Left ventricle myocardium inferior (tissue), 1 donor: ENCODE data around the gene ITPRID2. TPM values are rescaled to one million over a fixed set of nuclear protein-coding genes. Genes with fewer than 3 reads are reported as not detected.

Experiments
- DNase-seq: peaks from one replicate; pipeline ENCODE4 v3.0.0-alpha.2; 2020
- H3K27ac ChIP-seq: fragments of 200-600 bp; replicated peaks from 2 replicates; pipeline ENCODE4 v1.8.0; 2021
- H3K27me3 ChIP-seq: fragments of 200-600 bp; 2 replicates; pipeline ENCODE4 v1.8.0; 2021; ENCODE audit warnings: low read depth
- H3K36me3 ChIP-seq: fragments of 200-600 bp; 2 replicates; pipeline ENCODE4 v1.8.0; 2021
- H3K4me1 ChIP-seq: fragments of 200-600 bp; 2 replicates; pipeline ENCODE4 v1.8.0; 2021
- H3K4me3 ChIP-seq: fragments of 200-600 bp; 2 replicates; pipeline ENCODE4 v1.8.0; 2021; ENCODE audit warnings: mild to moderate bottlenecking, moderate library complexity
- H3K9me3 ChIP-seq: fragments of 200-600 bp; replicated peaks from 2 replicates; pipeline ENCODE4 v1.8.0; 2021
- CTCF ChIP-seq: fragments of 200-600 bp; IDR thresholded peaks from 2 replicates; pipeline ENCODE4 v1.8.0; 2021; ENCODE audit warnings: antibody characterized with exemption, mild to moderate bottlenecking, borderline replicate concordance
- intact Hi-C: fragments of 100-400 bp; cut with micrococcal nuclease; formaldehyde crosslinking; loops from one replicate; pipeline ENCODE4 v1.11.0; 2022
- total RNA-seq: library from RNA; stranded (reverse); fragmentation: NEBNext Ultra II Directional; extraction: Animal tissue kit (Norgen Biotek cat#: 25700); gene quantifications from one replicate; pipeline ENCODE4 v1.2.1, GENCODE V29; 2021
- donor health status: DM: no; HTN: yes; CAD: no; lungs with severe emphysema.

The ITPRID2 gene
- total RNA-seq, 1 donor from 2014 or later = 76.0 TPM

- no peak overlapping the region for H3K4me3 ChIP-seq
- peaks cover 74% of the 10 kb centered on the region for H3K4me1 ChIP-seq
- no peaks in the 10 kb centered on the region for H3K9me3 ChIP-seq
- intact Hi-C loops = loop anchor here (5.0 kb wide), 1 partner anchor 162 kb away; no protein-coding TSS in a partner anchor
- peaks cover 68% of the 10 kb centered on the region for H3K36me3 ChIP-seq
- no peak overlapping the region for H3K27ac ChIP-seq
- TF ChIP-seq CTCF = peak; percentile 68
- no peak for DNase-seq
- no peaks in the 10 kb centered on the region for H3K27me3 ChIP-seq
Measured at GRCh38 chr2:181904022-181904632, 12.6 kb downstream of the ITPRID2 start.

- Histone ChIP-seq H3K4me3 (no peak overlapping the region), H3K4me1 (peaks cover 67% of the 10 kb centered on the region), H3K36me3 (peaks cover 62% of the 10 kb centered on the region), H3K9me3 (no peaks in the 10 kb centered on the region), H3K27ac (no peak overlapping the region), H3K27me3 (no peaks in the 10 kb centered on the region)
- DNase-seq = no peak
- intact Hi-C loops = no loop called here
- TF ChIP-seq CTCF = no peak
Measured at GRCh38 chr2:181907057-181907456, 15.5 kb downstream of the ITPRID2 start.

- intact Hi-C loops = no loop called here
- Histone ChIP-seq H3K4me3 (no peak overlapping the region), H3K4me1 (peaks cover 66% of the 10 kb centered on the region), H3K27ac (no peak overlapping the region), H3K36me3 (peaks cover 62% of the 10 kb centered on the region), H3K9me3 (no peaks in the 10 kb centered on the region), H3K27me3 (no peaks in the 10 kb centered on the region)
- no peak for TF ChIP-seq CTCF
- no peak for DNase-seq
Measured at GRCh38 chr2:181907635-181908034, 16.1 kb downstream of the ITPRID2 start.

- H3K36me3 ChIP-seq = peaks cover 67% of the 10 kb centered on the region
- TF ChIP-seq CTCF = no peak
- H3K4me1 ChIP-seq = peaks cover 40% of the 10 kb centered on the region
- DNase-seq = no peak
- no peak overlapping the region for H3K27ac ChIP-seq
- H3K27me3 ChIP-seq = no peaks in the 10 kb centered on the region
- intact Hi-C loops = no loop called here
- H3K9me3 ChIP-seq = no peaks in the 10 kb centered on the region
- H3K4me3 ChIP-seq = no peak overlapping the region
Measured at GRCh38 chr2:181910028-181910831, 18.7 kb downstream of the ITPRID2 start.

GRCh38 chr2:181911830-181912229, 20.3 kb downstream of the ITPRID2 start:
- no peaks in the 10 kb centered on the region for H3K9me3 ChIP-seq
- intact Hi-C loops = no loop called here
- H3K36me3 ChIP-seq = peaks cover 71% of the 10 kb centered on the region
- peaks cover 32% of the 10 kb centered on the region for H3K4me1 ChIP-seq
- DNase-seq = no peak
- no peak overlapping the region for H3K4me3 ChIP-seq
- no peak overlapping the region for H3K27ac ChIP-seq
- no peak for TF ChIP-seq CTCF
- H3K27me3 ChIP-seq = no peaks in the 10 kb centered on the region
